ENCODE data around the gene NFIA.
A peak's percentile ranks its signal among the peaks of the same experiment; 100 is the strongest.

The NFIA gene

DNA sequence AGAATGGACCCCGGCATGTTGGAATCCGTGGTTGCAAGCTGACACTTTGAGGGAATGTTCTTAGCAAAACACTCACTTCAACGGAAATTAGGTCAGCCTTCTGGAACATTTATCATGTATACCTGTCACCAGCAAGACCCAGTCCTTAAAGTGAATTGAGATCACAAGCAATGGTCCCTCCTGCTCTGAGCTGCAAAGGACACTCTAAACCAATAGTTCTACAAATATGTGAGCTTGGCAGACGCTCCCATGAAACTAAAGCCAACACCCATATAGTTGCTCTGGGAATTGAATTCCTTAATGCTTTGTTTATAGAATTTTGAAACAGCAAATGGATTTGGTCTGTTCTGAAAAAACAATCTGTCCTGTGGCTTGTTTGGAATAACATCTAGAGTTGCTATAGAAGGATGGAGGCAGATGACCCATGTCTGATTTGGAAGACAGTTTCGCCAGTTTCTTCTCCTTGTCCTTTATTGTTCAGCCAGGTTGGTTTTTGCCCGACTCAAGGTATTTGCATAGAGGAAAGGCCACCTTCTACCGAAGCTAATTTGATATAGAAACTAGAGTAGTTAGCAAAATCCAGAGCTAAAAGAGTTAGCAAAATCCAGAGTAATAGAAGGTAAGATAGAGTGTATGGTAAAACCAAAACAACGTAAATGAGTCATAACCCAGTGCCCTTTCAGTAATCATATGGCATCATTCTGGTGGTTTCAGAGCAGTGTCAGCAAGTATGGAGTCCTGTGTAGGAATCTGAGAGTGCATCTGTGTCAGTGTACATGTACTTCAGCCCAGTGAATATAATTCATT, 236.2 kb downstream of the NFIA start (continued):
- no peak for TF ChIP-seq ZNF768 (tag by site-specific recombination; IDR thresholded peaks at IDR 0.05)
- TF ChIP-seq, protein P1, sequence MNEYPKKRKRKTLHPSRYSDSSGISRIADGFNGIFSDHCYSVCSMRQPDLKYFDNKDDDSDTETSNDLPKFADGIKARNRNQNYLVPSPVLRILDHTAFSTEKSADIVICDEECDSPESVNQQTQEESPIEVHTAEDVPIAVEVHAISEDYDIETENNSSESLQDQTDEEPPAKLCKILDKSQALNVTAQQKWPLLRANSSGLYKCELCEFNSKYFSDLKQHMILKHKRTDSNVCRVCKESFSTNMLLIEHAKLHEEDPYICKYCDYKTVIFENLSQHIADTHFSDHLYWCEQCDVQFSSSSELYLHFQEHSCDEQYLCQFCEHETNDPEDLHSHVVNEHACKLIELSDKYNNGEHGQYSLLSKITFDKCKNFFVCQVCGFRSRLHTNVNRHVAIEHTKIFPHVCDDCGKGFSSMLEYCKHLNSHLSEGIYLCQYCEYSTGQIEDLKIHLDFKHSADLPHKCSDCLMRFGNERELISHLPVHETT (tag by site-specific recombination; IDR thresholded peaks at IDR 0.05): no peak; the same call in 1 of the 2 replicates
- TF ChIP-seq ZNF660 (tag by site-specific recombination; IDR thresholded peaks at IDR 0.05): peak; percentile 28; the same call in 1 of the 2 replicates
- TF ChIP-seq ZNF23 (tag by site-specific recombination; IDR thresholded peaks at IDR 0.05; ENCODE audit: borderline replicate concordance): no peak
- TF ChIP-seq, protein P2, sequence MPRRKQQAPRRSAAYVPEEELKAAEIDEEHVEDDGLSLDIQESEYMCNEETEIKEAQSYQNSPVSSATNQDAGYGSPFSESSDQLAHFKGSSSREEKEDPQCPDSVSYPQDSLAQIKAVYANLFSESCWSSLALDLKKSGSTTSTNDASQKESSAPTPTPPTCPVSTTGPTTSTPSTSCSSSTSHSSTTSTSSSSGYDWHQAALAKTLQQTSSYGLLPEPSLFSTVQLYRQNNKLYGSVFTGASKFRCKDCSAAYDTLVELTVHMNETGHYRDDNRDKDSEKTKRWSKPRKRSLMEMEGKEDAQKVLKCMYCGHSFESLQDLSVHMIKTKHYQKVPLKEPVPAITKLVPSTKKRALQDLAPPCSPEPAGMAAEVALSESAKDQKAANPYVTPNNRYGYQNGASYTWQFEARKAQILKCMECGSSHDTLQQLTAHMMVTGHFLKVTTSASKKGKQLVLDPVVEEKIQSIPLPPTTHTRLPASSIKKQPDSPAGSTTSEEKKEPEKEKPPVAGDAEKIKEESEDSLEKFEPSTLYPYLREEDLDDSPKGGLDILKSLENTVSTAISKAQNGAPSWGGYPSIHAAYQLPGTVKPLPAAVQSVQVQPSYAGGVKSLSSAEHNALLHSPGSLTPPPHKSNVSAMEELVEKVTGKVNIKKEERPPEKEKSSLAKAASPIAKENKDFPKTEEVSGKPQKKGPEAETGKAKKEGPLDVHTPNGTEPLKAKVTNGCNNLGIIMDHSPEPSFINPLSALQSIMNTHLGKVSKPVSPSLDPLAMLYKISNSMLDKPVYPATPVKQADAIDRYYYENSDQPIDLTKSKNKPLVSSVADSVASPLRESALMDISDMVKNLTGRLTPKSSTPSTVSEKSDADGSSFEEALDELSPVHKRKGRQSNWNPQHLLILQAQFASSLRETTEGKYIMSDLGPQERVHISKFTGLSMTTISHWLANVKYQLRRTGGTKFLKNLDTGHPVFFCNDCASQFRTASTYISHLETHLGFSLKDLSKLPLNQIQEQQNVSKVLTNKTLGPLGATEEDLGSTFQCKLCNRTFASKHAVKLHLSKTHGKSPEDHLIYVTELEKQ (tag by site-specific recombination; IDR thresholded peaks at IDR 0.05; ENCODE audit: borderline replicate concordance): peak; percentile 57; the same call in 1 of the 2 replicates
- TF ChIP-seq, protein P3, sequence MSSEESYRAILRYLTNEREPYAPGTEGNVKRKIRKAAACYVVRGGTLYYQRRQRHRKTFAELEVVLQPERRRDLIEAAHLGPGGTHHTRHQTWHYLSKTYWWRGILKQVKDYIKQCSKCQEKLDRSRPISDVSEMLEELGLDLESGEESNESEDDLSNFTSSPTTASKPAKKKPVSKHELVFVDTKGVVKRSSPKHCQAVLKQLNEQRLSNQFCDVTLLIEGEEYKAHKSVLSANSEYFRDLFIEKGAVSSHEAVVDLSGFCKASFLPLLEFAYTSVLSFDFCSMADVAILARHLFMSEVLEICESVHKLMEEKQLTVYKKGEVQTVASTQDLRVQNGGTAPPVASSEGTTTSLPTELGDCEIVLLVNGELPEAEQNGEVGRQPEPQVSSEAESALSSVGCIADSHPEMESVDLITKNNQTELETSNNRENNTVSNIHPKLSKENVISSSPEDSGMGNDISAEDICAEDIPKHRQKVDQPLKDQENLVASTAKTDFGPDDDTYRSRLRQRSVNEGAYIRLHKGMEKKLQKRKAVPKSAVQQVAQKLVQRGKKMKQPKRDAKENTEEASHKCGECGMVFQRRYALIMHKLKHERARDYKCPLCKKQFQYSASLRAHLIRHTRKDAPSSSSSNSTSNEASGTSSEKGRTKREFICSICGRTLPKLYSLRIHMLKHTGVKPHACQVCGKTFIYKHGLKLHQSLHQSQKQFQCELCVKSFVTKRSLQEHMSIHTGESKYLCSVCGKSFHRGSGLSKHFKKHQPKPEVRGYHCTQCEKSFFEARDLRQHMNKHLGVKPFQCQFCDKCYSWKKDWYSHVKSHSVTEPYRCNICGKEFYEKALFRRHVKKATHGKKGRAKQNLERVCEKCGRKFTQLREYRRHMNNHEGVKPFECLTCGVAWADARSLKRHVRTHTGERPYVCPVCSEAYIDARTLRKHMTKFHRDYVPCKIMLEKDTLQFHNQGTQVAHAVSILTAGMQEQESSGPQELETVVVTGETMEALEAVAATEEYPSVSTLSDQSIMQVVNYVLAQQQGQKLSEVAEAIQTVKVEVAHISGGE (tag by site-specific recombination; conservative IDR thresholded peaks at IDR 0.05; ENCODE audit: low read depth): peak; percentile 45; the same call in 1 of the 2 replicates
- peak; percentile 75; the same call in 1 of the 2 replicates for TF ChIP-seq OSR2 (tag by site-specific recombination; IDR thresholded peaks at IDR 0.05)
- TF ChIP-seq MEIS1 (CRISPR knock-in tag; IDR thresholded peaks at IDR 0.05; ENCODE audit: borderline replicate concordance): peak; percentile 88
- TF ChIP-seq, protein P4, sequence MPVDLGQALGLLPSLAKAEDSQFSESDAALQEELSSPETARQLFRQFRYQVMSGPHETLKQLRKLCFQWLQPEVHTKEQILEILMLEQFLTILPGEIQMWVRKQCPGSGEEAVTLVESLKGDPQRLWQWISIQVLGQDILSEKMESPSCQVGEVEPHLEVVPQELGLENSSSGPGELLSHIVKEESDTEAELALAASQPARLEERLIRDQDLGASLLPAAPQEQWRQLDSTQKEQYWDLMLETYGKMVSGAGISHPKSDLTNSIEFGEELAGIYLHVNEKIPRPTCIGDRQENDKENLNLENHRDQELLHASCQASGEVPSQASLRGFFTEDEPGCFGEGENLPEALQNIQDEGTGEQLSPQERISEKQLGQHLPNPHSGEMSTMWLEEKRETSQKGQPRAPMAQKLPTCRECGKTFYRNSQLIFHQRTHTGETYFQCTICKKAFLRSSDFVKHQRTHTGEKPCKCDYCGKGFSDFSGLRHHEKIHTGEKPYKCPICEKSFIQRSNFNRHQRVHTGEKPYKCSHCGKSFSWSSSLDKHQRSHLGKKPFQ (tag by site-specific recombination; IDR thresholded peaks at IDR 0.05): no peak
- TF ChIP-seq ZNF350 (tag by site-specific recombination; IDR thresholded peaks at IDR 0.05): no peak
- TF ChIP-seq, protein P5, sequence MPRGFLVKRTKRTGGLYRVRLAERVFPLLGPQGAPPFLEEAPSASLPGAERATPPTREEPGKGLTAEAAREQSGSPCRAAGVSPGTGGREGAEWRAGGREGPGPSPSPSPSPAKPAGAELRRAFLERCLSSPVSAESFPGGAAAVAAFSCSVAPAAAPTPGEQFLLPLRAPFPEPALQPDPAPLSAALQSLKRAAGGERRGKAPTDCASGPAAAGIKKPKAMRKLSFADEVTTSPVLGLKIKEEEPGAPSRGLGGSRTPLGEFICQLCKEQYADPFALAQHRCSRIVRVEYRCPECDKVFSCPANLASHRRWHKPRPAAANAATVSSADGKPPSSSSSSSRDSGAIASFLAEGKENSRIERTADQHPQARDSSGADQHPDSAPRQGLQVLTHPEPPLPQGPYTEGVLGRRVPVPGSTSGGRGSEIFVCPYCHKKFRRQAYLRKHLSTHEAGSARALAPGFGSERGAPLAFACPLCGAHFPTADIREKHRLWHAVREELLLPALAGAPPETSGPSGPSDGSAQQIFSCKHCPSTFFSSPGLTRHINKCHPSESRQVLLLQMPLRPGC (tag by site-specific recombination; IDR thresholded peaks at IDR 0.05): peak; percentile 86
- TF ChIP-seq KLF10 (tag by site-specific recombination; IDR thresholded peaks at IDR 0.05): peak; percentile 24; the same call in 1 of the 2 replicates

DNA sequence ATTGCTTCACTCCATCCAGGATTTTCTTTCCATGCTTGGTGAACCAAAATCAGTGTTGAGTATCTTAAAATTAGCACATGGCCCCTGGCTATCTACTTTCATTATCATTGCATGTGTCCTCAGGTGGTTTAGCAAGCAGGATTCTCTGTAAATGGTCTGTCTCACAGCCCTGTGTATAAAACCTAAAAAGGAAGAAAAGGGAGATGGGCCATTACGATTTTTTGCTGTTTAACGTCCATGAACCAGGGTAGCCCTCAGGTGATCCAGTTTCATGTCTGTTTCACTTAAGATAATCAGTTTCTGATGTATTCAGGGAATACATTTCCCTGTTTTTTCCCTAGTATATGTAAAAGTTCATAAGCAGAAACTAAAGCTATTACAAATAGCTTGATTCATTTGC, 238.2 kb downstream of the NFIA start:
- Histone ChIP-seq H3K27ac (ENCODE audit: extremely low read depth, low read depth, low read length) (no peak overlapping the region), H3K9me3 (ENCODE audit: control insufficient read depth, insufficient read depth, low read depth, low read length) (no peaks in the 10 kb centered on the region), H3K4me1 (ENCODE audit: control insufficient read depth, insufficient read depth, low read length) (peaks cover 14% of the 10 kb centered on the region; the same call in 1 of the 2 replicates), H3K4me3 (ENCODE audit: low read depth, low read length) (no peak overlapping the region), H3K36me3 (ENCODE audit: control insufficient read depth in 2 of 2, insufficient read depth in 1 of 2, low read length in 2 of 2) (no peaks in the 10 kb centered on the region)
- POLR2A ChIA-PET: interaction anchor here (0.6 kb wide), 1 partner anchor 239 kb away, joined by 3 read pairs; no protein-coding TSS in a partner anchor
- CTCF ChIA-PET: interaction anchor here (0.7 to 0.8 kb wide), 3 partner anchors 15 to 342 kb away, joined by 3 read pairs; no protein-coding TSS in a partner anchor
- TF ChIP-seq, protein P6, sequence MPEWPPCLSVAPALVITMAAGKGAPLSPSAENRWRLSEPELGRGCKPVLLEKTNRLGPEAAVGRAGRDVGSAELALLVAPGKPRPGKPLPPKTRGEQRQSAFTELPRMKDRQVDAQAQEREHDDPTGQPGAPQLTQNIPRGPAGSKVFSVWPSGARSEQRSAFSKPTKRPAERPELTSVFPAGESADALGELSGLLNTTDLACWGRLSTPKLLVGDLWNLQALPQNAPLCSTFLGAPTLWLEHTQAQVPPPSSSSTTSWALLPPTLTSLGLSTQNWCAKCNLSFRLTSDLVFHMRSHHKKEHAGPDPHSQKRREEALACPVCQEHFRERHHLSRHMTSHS (tag by site-specific recombination; IDR thresholded peaks at IDR 0.05): no peak
- TF ChIP-seq, protein P7, sequence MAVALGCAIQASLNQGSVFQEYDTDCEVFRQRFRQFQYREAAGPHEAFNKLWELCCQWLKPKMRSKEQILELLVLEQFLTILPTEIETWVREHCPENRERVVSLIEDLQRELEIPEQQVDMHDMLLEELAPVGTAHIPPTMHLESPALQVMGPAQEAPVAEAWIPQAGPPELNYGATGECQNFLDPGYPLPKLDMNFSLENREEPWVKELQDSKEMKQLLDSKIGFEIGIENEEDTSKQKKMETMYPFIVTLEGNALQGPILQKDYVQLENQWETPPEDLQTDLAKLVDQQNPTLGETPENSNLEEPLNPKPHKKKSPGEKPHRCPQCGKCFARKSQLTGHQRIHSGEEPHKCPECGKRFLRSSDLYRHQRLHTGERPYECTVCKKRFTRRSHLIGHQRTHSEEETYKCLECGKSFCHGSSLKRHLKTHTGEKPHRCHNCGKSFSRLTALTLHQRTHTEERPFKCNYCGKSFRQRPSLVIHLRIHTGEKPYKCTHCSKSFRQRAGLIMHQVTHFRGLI (tag by site-specific recombination; IDR thresholded peaks at IDR 0.05): no peak
- TF ChIP-seq, protein P8, sequence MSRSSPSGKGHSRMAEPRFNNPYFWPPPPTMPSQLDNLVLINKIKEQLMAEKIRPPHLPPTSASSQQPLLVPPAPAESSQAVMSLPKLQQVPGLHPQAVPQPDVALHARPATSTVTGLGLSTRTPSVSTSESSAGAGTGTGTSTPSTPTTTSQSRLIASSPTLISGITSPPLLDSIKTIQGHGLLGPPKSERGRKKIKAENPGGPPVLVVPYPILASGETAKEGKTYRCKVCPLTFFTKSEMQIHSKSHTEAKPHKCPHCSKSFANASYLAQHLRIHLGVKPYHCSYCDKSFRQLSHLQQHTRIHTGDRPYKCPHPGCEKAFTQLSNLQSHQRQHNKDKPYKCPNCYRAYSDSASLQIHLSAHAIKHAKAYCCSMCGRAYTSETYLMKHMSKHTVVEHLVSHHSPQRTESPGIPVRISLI (tag by site-specific recombination; IDR thresholded peaks at IDR 0.05): no peak

Measured in HEK293 (cell line).